Activated B cell treated with CpG ODN at 0.5 μM for 24 hours (primary cell): ENCODE measurements around the gene CAPSL. TPM values are rescaled to one million over a fixed set of nuclear protein-coding genes. Genes with fewer than 3 reads are reported as not detected.
"Not testable (repeated sequence)": the region's sequence is repeated elsewhere in the genome, so short reads cannot be mapped to it uniquely, and the experiment has no call there.

ENCODE experiments used
- ATAC-seq: fragments of 200-7000 bp; cut with Tn5 transposase; one replicate; pipeline ENCODE4 v1.10.0; 2021; ENCODE audit warnings: low read depth, mild to moderate bottlenecking, moderate library complexity
- CTCF ChIA-PET: fragments of 350-600 bp; sonication (Branson Sonifier 250); formaldehyde crosslinking; loops from one replicate; lab custom pipeline; 2021; ENCODE audit warnings: antibody characterized with exemption; lab: Charles Lee
- POLR2A ChIA-PET: fragments of 350-600 bp; sonication (Branson Sonifier 250); formaldehyde crosslinking; loops from one replicate; lab custom pipeline; 2021; ENCODE audit warnings: antibody characterized with exemption; lab: Charles Lee
- DNase-seq: peaks from one replicate; pipeline ENCODE4 v3.0.0; 2022
- H3K27ac Mint-ChIP-seq: one replicate; pipeline ENCODE4 v1.8.0; 2020; ENCODE audit warnings: mixed read lengths
- H3K27me3 Mint-ChIP-seq: one replicate; pipeline ENCODE4 v1.8.0; 2021; ENCODE audit warnings: mixed read lengths
- H3K36me3 Mint-ChIP-seq: one replicate; pipeline ENCODE4 v1.8.0; 2021; ENCODE audit warnings: low read depth, mixed read lengths
- H3K4me1 Mint-ChIP-seq: one replicate; pipeline ENCODE4 v1.8.0; 2021; ENCODE audit warnings: mixed read lengths
- H3K4me3 Mint-ChIP-seq: one replicate; pipeline ENCODE4 v1.8.0; 2020; ENCODE audit warnings: mild to moderate bottlenecking, mixed read lengths
- H3K9me3 Mint-ChIP-seq: one replicate; pipeline ENCODE4 v1.8.0; 2020; ENCODE audit warnings: mixed read lengths
- CTCF ChIP-seq: fragments of 200-600 bp; IDR thresholded peaks from one replicate; pipeline ENCODE4 v1.8.0; 2022; ENCODE audit warnings: antibody characterized with exemption, mild to moderate bottlenecking
- intact Hi-C: fragments of 100-400 bp; cut with micrococcal nuclease; formaldehyde crosslinking; loops from one replicate; pipeline ENCODE4 v1.15.1; 2024
- total RNA-seq: library from RNA; stranded (reverse); gene quantifications from 2 replicates; pipeline ENCODE4 v1.2.3, GENCODE V29; 2022

The CAPSL gene
- not detected in 2 replicates for total RNA-seq

- Mint-ChIP-seq H3K36me3 (no peaks in the 10 kb centered on the region), H3K4me3 (no peak within 1 kb of the TSS), H3K27me3 (no peaks in the 10 kb centered on the region), H3K4me1 (no peaks in the 10 kb centered on the region), H3K27ac (no peak within 1 kb of the TSS), H3K9me3 (no peaks in the 10 kb centered on the region)
- DNase-seq (no peak), ATAC-seq (no peak)
- POLR2A ChIA-PET, result no interaction called here
- CTCF ChIA-PET, result no interaction called here
- intact Hi-C loops, result no loop called here
- TF ChIP-seq CTCF, result no peak
These were observed at the start of gene CAPSL for GRCh38 chr5:35938568-35939227. Gene CAPSL (minus strand): TSS chr5:35938622. CDS start chr5:35921120, 17,502 bp downstream.

GRCh38 chr5:35987776-35988175, 49.4 kb upstream of the CAPSL start:
- TF ChIP-seq CTCF, result no peak
- POLR2A ChIA-PET, result no interaction called here

GRCh38 chr5:35979715-35980114, 41.3 kb upstream of the CAPSL start:
- no peak for TF ChIP-seq CTCF
- peaks cover 6% of the 10 kb centered on the region for H3K4me1 Mint-ChIP-seq
- no peaks in the 10 kb centered on the region for H3K27me3 Mint-ChIP-seq
- H3K36me3 Mint-ChIP-seq, result no peaks in the 10 kb centered on the region
- POLR2A ChIA-PET, result no interaction called here
- H3K4me3 Mint-ChIP-seq, result no peak overlapping the region
- intact Hi-C loops, result no loop called here
- ATAC-seq (no peak), DNase-seq (no peak)
- H3K9me3 Mint-ChIP-seq, result peaks cover 21% of the 10 kb centered on the region
- no peak overlapping the region for H3K27ac Mint-ChIP-seq
- CTCF ChIA-PET, result no interaction called here

More at GRCh38 chr5:35987776-35988175, 49.4 kb upstream of the CAPSL start:
- peaks cover 4% of the 10 kb centered on the region for H3K27me3 Mint-ChIP-seq
- no peaks in the 10 kb centered on the region for H3K4me1 Mint-ChIP-seq
- CTCF ChIA-PET, result no interaction called here
- DNase-seq (no peak), ATAC-seq (no peak)
- intact Hi-C loops, result no loop called here
- H3K4me3 Mint-ChIP-seq, result no peak overlapping the region
- H3K36me3 Mint-ChIP-seq, result no peaks in the 10 kb centered on the region
- no peak overlapping the region for H3K27ac Mint-ChIP-seq
- H3K9me3 Mint-ChIP-seq, result peaks cover 4% of the 10 kb centered on the region

GRCh38 chr5:35976859-35977258, 38.4 kb upstream of the CAPSL start:
- intact Hi-C loops, result not testable (repeated sequence)

GRCh38 chr5:35974570-35974969, 36.1 kb upstream of the CAPSL start:
- no peak for TF ChIP-seq CTCF
- H3K36me3 Mint-ChIP-seq, result no peaks in the 10 kb centered on the region
- H3K4me3 Mint-ChIP-seq, result no peak overlapping the region
- H3K27ac Mint-ChIP-seq, result no peak overlapping the region
- ChIA-PET POLR2A (no interaction called here), CTCF (no interaction called here)
- H3K9me3 Mint-ChIP-seq, result peaks cover 3% of the 10 kb centered on the region
- peaks cover 5% of the 10 kb centered on the region for H3K4me1 Mint-ChIP-seq
- intact Hi-C loops, result no loop called here
- no peaks in the 10 kb centered on the region for H3K27me3 Mint-ChIP-seq
- no peak for ATAC-seq
- DNase-seq, result no peak

More at GRCh38 chr5:35976859-35977258, 38.4 kb upstream of the CAPSL start:
- H3K9me3 Mint-ChIP-seq, result peaks cover 13% of the 10 kb centered on the region
- H3K27ac Mint-ChIP-seq, H3K27me3 Mint-ChIP-seq, ATAC-seq, H3K36me3 Mint-ChIP-seq, H3K4me3 Mint-ChIP-seq, POLR2A ChIA-PET, DNase-seq, CTCF ChIA-PET, H3K4me1 Mint-ChIP-seq: not testable (repeated sequence)

GRCh38 chr5:35971878-35972210, 33.4 kb upstream of the CAPSL start:
- POLR2A ChIA-PET, result no interaction called here
- ATAC-seq, result no peak

More at GRCh38 chr5:35971878-35972210, 33.4 kb upstream of the CAPSL start:
- intact Hi-C loops, result no loop called here
- DNase-seq, result no peak
- Mint-ChIP-seq H3K27ac (no peak overlapping the region), H3K36me3 (no peaks in the 10 kb centered on the region), H3K4me1 (no peaks in the 10 kb centered on the region), H3K27me3 (no peaks in the 10 kb centered on the region), H3K9me3 (peaks cover 2% of the 10 kb centered on the region), H3K4me3 (no peak overlapping the region)
- no peak for TF ChIP-seq CTCF
- CTCF ChIA-PET, result no interaction called here
